Esophagus muscularis mucosa (tissue), 2 donors: ENCODE data around the gene MRTFB.

Experiments
- POLR2A ChIP-seq: fragments of 450-650 bp; IDR thresholded peaks from one replicate; pipeline ENCODE4 v1.6.1; 2017; ENCODE audit warnings: antibody characterized with exemption, moderate library complexity, mild to moderate bottlenecking, low read depth
- POLR2AphosphoS5 ChIP-seq, 2 donors: sonication (generic); formaldehyde crosslinking; IDR thresholded peaks; one replicate each; pipeline ENCODE4 v1.6.1; 2017; ENCODE audit warnings: antibody characterized with exemption in 2 of 2

DNA sequence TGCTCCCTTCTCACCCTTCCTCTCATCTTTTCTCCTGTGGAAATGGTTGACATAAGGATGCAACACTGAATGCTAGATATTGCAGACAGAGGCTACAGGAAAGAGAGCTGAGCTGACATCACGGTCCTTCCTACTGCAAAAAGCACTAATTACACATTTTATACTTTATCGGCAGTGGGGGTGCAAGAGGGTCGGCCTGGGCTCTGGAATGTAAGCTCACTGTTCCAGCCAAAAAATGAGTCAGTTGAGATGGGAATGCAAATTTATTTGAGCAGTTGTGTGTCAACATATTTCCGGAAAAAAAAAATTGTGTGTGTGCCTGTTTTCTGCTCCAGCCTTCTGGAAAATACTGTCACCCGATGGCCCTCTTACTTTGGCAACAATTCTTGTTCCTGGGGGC is 14.1 kb upstream of the MRTFB start:
- TF ChIP-seq POLR2A (no peak), POLR2AphosphoS5 (IDR thresholded peaks at IDR 0.05) (peak in 1 of 2 donors; percentile 38)
